NCI-H82 treated with DMSO at 0.1 percent for 48 hours (cell line): ENCODE results near the gene ANKRD40CL.

Experiments
- DNase-seq: peaks from one replicate; lab custom pipeline; 2025; ENCODE audit not compliant: unreplicated experiment; lab: John Stamatoyannopoulos, UW

Gene ANKRD40CL

DNA sequence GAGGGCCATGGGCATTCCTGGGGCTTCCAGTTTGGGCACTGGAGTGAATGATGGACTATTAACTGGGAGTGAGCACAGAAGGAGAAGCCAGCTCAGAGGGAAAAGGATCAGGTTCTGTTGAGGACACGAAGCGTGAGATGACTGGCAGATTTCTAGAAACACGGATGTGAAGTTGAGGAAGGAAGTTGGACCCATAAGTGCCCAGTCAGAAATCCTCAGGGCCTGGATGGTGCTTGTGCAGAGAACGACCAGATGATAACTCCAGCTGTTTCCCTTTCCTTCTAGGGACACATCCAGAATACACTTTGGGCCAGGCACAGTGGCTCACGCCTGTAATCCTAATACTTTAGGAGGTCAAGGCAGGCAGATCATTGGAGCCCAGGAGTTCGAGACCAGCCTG lies 23.3 kb upstream of the ANKRD40CL start:
- no peak for DNase-seq

DNA sequence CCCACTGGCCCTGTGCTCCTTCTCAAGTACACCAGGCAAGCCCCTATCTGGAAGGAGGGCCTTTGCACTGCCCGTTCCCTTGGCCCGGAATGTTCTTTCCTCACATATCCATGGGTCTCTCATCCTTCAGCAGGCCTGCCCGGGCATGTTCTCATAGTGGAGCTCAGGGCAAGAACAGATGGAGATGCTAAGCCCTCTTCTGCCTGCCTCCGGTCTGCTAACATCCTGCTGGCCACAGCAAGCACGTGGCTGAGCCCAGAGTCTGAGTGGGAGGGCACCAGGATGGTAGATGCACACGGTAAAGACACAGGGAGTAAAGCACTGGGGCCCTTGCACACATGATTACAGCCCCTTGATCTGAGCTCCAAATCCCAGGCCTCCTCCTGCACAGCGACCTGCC lies 19.8 kb upstream of the ANKRD40CL start:
- peak; percentile 90 for DNase-seq

DNA sequence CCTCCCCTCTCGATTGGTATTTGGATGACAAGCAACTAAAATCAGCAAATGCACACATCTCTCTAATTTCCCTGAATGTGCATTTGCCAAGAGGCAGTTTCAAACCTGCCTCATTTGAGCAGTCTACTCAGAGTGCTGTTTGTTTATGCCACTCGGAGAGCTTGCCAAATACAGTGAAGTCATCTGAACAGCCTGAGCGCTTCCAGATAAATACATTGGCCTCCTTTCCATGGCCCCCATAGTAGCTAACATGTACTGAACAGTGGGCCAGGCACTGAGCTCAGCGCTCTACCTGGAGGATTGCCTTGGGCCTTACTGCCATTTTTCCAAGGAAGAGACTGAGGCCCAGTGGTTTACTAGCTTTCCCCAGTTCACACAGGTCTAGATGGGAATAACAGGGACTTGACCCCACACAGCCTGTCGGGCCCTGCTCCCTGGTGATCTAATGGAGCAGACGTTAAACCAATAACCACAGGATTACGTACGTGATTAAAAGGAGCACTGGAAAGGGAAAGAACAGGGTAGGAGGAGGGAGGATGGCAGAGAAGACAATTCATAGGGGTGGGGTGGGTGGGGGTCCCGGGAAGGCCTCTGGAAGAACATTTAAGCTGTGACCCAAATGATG lies 18.7 kb upstream of the ANKRD40CL start:
- DNase-seq, result peak; percentile 98

DNA sequence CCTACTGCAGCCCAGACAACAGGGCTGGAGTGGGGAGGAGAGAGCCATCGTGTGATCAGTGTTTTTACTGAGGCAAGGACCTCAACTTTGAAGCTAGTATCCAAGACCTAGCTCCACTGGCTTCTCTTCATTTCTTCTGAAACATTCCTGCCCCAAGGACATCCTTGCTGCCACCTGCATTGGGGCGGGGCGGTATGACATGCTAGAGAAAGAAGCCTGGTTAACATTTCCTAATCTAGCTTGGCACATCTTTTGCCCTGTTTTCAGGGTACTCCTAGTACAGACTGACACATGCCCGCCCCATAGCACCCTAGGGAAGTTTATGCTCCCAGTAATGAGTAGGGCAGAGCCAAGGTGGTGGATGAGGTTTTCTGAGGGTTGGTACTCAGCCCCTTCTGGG lies 17.8 kb upstream of the ANKRD40CL start:
- DNase-seq, result no peak

DNA sequence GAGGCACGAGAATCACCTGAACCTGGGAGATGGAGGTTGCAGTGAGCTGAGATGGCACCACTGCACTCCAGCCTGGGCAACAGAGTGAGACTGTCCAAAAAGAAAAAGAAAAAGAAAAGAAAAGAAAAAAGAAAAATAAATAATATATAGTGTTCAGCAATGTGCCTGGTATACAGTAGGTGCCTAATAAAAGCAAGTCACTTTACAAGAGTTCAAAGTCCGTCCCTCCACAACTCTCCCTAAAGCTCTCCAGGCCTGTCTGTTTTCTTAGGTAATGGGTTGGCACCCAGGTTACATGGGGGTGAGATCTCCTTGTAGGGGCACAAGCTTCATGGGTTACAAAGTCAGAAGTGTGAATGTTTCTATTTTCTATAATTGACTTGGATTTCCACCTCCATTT lies 16.6 kb upstream of the ANKRD40CL start:
- DNase-seq, result no peak

DNA sequence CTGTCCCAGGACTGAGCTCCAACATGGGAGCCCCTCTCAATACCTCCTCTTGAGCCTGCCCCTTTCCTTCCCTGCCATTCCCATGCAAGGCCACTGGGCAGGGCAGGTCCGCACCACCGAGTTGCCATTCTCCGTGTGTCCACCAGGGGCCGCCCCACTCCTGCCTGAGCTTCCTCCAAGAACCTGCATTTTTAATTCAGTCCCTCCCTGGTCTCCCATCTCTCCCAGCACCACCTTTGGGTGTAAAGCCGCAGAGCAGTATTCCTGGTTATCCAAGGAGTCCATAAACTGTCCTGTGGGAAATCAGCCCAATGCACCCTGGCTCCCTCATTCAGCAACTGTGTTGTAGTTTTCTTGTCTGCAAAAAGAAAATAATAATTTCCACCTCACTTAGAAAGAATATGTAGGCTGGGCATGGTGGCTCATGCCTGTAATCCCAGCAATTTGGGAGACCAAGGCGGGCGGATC lies 15.9 kb upstream of the ANKRD40CL start:
- DNase-seq, result peak; percentile 87

DNA sequence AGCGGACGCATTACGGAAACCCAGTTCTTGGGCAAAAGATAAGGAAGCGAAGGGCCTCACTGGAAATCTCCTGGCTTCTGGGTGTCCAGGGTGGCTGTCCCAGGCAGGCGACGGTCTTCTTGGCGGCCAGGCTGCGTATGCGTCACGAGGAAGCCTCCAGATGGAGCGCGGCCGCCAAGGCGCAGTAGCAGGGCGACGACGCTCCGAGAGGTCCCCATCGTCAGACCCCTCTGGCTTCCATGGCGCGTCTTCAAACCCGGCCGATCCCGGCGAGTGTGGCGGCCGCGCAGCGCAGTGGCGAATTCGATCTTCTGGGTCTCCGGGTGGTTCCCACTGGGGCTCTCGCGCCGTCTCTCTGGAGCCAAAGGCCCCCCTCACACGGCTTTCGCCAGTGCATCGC lies 13.8 kb upstream of the ANKRD40CL start:
- DNase-seq, result no peak

DNA sequence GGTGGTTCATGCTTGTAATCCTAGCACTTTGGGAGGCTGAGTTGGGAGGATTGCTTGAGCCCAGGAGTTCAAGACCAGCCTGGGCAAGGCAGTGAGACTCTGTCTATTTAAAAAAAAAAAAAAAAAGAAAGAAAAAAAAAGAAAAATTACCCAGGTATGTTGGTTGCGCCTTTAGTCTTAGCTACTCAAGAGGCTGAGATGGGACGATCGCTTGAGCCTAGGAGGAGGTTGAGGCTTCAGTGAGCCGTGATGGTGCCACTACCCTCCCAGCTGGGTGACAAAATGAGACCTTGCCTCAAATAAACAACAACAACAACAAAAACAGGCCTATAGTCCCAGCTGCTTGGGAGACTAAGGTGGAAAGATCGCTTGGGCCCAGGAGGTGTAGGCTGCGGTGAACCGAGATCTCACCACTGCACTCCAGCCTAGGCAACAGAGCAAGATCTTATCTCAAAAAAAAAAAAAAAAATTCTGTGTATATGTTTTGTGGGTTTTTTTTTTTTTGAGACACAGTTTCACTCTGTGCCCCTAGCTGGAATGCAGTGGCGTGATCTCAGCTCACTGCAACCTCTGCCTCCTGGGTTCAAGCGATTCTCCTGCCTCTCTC lies 12.5 kb upstream of the ANKRD40CL start:
- DNase-seq, result no peak

DNA sequence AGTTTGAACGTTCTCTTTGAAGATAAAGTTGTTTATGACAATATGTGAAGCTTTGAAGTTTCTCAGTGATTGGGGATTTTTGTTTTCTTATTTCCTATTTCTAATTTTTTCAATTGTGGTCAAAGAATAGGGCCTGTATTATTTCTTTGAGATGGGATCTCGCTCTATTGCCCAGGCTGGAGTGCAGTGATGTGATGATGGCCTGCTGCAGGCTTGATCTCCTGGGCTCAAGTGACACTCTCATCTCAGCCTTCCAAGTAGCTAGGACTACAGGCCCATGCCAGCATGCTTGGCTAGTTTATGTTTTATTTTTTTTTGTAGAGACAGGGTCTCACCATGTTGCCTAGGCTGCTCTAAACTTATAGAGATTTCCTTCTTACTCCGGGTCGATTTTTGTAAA lies 11.7 kb upstream of the ANKRD40CL start:
- DNase-seq, result no peak

DNA sequence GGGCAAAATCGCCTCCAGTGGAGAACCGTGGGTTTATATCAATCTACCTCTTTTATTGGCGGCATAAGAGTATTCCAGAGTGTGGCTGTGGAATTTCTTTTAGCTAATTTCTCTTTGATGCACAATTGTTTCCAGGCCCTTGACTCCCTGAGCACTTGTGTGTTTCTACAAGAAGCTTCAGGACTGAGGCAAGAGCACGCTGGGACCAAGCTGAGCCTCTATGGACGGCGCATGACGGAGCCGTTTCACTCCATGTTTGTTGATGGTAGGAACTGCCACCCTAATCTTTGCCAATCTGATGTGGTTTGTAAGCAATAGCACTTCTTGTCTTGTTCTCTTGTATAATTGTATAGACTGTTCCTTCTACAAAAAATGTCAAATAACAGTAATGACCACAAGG lies 11.2 kb upstream of the ANKRD40CL start:
- DNase-seq, result no peak

DNA sequence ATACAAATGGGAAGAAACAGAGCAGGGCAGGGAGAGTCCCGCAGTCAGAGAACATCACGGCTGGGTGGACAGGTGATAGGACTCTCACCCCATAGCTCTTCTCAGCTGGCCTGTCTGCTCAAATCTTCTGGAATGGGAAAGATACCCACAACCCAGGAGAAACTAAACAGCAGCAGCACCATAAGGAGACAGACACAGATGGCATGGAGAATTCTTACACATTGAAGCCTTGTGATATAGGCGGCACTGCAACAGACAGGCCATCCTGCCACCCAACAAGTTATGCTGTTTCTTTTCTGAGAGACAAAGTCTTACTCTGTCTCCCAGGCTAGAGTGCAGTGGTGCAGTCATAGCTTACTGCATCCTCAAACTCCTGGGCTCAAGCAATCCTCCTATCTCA lies 8.6 kb upstream of the ANKRD40CL start:
- no peak for DNase-seq

DNA sequence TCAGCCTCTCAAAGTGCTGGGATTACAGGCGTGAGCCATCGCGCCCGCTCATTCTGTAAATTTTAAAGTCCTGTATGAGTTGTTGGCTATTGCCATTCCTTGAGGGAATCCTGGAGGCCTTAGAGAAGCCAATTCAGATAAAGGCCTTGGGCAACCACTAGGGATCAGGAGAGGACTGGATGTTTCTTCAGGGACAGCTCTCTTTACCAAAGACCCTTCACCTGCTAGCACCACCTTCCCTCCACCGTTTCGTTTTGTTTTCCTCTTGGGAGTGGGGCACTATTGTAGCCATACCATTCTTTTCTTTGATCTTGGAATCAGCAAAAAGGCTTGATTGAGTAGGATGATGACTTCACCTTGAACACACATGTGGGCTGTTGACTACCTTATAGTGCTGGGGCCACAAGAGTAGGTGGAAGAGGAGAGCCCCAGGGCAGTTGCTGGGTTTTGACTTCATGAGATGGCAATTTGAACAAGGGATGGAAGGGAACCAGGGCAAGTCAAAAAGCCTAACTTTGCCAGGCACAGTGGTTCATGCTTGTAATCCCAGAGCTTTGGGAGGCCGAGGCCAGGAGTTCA lies 7.0 kb upstream of the ANKRD40CL start:
- DNase-seq, result no peak

DNA sequence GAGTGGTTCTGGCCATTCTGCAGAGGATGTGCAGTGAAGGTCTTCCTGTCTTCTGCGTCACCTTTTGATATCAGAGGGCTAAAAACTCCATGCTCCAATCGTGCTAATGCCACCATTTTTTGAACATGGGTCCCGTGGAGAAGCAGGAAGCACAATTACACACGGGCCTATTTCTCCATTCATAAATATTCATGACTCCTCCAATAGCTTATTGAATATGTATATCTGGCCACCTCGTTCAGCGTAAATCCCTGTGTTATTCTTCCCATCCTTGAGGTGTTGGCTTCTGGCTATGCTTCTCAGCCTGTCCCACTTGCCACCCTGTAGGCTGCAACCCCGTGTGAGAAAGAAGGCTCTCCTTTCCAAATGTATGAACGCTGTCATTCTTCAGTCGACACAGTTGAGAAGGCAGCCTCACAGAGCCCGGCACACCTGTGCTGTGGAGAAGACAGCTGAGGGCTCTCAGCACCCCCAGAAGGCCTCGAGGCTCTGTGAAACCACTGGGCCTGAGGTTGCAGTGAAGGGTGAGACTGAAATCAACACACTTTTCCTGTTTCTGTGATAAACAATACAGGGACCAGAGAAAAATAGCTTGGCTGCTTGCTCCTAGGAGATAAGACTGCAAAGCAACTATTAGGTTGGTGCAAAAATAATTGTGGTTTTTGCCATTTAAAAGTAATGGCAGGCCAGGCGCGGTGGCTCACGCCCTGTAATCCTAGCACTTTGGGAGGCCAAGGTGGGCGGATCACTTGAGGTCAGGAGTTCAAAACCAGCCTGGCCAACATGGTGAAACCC lies 4.9 kb upstream of the ANKRD40CL start:
- no peak for DNase-seq

DNA sequence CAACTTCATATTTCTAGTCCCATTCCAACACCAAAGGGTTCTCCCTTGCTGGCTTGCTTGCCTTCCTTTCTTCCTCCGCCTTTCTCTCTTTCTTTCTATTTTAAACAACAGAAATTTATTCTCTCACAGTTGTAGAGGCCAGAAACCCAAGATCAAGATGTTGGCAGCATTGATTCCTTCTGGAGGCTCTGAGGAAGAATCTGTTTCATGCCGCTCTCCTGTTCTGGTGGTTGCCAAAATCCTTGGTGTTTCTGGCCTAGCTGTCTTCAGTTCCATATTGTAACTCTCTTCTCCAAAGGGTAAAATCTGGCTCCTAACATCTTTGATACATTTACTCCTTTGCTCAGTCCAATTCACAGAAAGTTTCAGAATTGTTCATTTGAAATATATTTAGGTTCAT lies 3.0 kb upstream of the ANKRD40CL start:
- no peak for DNase-seq

DNA sequence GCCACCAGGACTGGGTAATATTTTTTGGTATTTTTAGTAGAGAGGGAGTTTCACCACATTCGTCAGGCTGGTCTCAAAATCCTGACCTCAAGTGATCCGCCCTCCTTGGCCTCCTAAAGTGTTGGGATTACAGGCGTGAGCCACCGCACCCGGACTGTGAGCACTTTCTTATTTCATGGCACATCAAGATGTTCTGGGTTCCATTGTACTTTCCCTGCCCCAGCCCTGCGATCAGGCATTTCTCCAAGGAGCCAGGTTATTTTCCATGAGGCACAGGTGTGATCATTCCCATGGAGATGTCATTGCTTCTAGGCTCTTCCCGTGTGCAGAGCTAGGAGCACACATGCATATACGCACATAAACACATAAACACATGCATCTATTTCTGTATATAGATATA lies 2.6 kb upstream of the ANKRD40CL start:
- DNase-seq, result no peak

DNA sequence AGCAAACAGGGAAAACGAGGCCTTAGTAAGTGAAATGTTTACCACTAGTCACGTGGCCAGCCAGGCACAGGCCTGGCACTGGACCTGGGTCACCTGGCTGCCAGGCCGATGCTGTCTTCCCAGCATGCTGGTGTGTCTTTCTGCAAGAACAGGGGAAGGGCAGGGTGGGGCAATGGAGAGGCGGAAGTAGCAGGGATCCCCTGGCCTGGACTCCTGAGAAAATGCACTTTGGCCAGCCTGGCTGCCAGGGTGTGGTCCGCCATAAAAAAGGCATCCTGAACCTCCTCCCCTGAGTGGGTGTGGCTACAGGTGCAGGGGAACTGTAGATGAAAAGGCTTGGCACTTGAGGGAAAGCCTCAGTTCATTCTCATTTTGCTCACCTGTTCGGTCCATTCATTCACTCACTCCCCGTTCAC lies 1.0 kb upstream of the ANKRD40CL start:
- DNase-seq, result no peak

DNA sequence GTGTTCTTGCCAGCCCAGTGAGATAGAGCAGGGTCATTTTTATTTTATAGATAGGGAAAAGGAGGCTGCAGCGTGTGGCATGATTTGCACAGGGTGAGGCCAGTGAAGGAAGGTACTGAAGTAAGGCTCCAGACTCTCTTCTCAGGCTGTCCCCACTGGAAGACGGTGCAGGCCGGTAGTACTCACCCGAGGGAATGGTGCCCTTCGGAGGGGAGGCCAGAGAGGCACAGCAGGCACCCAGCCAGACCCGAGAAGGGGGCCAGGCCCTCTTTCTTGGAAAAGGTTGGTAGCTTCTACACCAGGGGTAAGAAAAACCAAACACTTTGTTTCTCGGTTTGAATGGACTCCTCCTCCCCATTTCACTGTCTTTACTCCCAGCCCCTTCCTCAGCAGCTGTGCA lies 288 bp downstream of the ANKRD40CL start:
- DNase-seq, result no peak

DNA sequence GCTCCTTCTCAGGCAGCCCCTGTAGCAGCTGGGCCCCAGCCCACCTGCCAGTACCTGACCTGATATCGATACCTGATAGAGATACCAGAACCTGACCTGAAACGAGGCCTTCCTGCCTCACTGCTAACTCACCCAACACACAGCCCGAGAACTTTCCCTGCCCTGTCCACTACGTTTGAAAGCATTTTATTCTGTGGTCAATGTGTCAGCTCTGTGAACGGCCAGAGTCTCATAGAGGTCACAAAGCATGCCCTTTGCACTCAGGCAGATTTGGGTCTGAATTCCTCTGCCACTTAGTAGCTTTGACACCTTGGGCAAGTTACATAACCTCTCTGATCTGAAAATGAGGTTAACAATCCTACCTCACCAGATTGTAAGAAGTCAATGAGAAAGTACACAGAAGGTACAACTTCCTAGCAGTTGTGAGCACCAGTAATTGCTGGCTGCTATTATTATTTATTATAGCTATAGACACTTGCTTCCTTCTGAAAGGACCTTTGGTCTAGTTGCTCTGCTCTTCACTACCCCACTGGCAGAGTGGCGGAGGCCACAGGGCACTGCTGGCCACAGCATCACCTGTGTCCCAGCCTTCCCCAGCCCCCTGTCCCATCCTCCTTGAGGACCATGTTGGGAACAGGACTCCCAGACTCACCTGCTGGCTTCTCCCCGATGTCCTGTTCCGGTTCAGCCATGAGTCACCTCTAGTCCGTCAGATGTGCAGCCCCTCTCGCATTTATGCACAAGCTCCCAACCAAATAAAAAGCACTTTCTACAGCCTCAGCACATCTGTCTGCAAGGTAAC lies 895 bp downstream of the ANKRD40CL start:
- no peak for DNase-seq

DNA sequence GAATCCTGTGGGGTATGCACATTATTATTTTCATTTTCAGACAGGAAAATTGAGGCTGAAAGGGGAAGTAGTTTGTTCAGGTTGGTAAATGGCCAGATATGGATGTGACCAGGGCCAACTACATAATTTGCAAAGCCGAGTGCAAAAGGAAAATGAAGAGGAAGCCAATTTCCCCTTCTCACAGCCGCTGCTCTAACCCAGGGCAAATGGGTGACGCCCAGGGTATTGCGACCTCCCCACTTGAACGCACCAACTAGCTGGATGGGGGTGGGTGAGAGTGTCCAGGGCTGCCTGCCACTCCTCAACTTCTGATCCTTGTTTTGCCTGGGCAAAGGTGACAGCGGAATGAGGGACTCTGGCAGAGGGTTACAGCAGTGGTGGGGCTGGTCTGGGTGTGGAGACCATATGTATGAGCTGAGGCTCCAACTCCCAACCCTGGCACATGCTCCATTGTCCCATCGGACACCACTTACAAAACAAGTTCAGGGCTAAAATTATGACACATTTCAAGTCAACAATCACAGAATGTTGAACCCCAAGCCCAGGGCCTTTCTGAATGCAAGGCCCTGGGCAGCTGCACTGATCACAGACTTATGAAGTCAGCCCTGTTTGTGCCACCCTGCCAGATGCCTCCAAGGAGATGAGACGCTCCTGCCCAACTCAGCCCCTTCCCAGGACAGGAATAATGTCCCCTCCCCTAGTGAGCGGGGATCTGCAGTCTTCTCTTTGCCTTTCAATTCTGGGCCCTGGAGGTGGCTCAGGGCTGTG lies 1.7 kb downstream of the ANKRD40CL start:
- no peak for DNase-seq

DNA sequence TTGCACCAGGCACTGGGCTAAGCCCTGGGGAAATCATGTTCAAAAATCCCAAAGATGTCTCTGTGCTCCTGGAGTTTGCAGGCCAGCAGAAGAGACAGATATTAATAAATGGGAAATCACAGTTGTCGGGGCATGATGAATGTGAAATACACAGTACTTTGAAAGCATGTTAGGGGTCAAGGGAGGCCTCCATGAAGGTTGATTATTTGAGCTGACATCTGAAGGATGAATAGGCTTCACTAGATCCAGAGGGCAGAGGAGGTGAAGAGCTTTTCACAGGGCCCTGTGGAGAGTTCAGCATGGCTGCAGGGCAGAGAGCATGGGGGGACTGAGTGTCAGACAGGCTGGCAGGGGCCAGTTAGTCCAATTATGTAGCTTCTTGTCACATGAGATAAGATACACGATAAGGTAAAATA lies 2.6 kb downstream of the ANKRD40CL start:
- no peak for DNase-seq
